Liver (tissue), 9 donors: Measurements from ENCODE around the gene FOXK2. TPM values are rescaled to one million over a fixed set of nuclear protein-coding genes. Genes with fewer than 3 reads are reported as not detected.

Experiments used
- DNase-seq: peaks from one replicate; pipeline ENCODE4 v3.0.0-alpha.2; 2017; ENCODE audit warnings: low spot score
- H3K27ac ChIP-seq, 2 donors: one replicate each; pipeline ENCODE4 v1.7.0; 2013; ENCODE audit warnings: inconsistent platforms in 2 of 2, low read length in 2 of 2, control low read depth in 1 of 2, low read depth in 1 of 2, mild to moderate bottlenecking in 1 of 2
- H3K27me3 ChIP-seq, 4 donors: one replicate each; pipeline versions ENCODE4 v1.6.1 to v1.7.0; 2013; ENCODE audit warnings: low read length in 3 of 4, inconsistent platforms in 1 of 4, mild to moderate bottlenecking in 1 of 4, moderate library complexity in 1 of 4; ENCODE audit not compliant: control insufficient read depth in 4 of 4, insufficient read depth in 4 of 4
- H3K36me3 ChIP-seq, 4 donors: one replicate each; pipeline versions ENCODE4 v1.6.1 to v1.7.0; 2013; ENCODE audit warnings: low read length in 3 of 4, mild to moderate bottlenecking in 3 of 4, low read depth in 1 of 4, moderate library complexity in 1 of 4; ENCODE audit not compliant: control insufficient read depth in 4 of 4, insufficient read depth in 3 of 4
- H3K4me1 ChIP-seq, 4 donors: one replicate each; pipeline versions ENCODE4 v1.6.1 to v1.7.0; 2013; ENCODE audit warnings: low read length in 3 of 4, mild to moderate bottlenecking in 3 of 4, moderate library complexity in 1 of 4; ENCODE audit not compliant: control insufficient read depth in 4 of 4, insufficient read depth in 4 of 4
- H3K4me3 ChIP-seq, 3 donors: one replicate each; pipeline versions ENCODE4 v1.6.1 to v1.7.0; 2013; ENCODE audit warnings: low read length in 3 of 3, control low read depth in 1 of 3, low read depth in 1 of 3, mild to moderate bottlenecking in 1 of 3
- H3K9ac ChIP-seq, 2 donors: one replicate each; pipeline ENCODE4 v1.7.0; 2013; ENCODE audit warnings: low read length in 2 of 2, mild to moderate bottlenecking in 2 of 2, moderate library complexity in 2 of 2, control low read depth in 1 of 2, low read depth in 1 of 2
- H3K9me3 ChIP-seq, 4 donors: one replicate each; pipeline versions ENCODE4 v1.6.1 to v1.7.0; 2013; ENCODE audit warnings: low read length in 3 of 4; ENCODE audit not compliant: control insufficient read depth in 4 of 4
- EGR1 ChIP-seq, 2 donors: IDR thresholded peaks; 2 replicates each; pipeline ENCODE4 v1.6.1; 2016 to 2018; ENCODE audit warnings: antibody characterized with exemption in 2 of 2, low read depth in 2 of 2
- FOXA1 ChIP-seq: IDR thresholded peaks from 2 replicates; pipeline ENCODE4 v1.6.1; 2016; ENCODE audit warnings: antibody characterized with exemption
- FOXA2 ChIP-seq: IDR thresholded peaks from 2 replicates; pipeline ENCODE4 v1.6.1; 2016; ENCODE audit warnings: antibody characterized with exemption
- GABPA ChIP-seq, 2 donors: IDR thresholded peaks in 1 of 2; conservative IDR thresholded peaks in 1 of 2; 2 replicates each; pipeline ENCODE4 v1.6.1; 2016; ENCODE audit warnings: antibody characterized with exemption in 2 of 2, mild to moderate bottlenecking in 1 of 2, moderate library complexity in 1 of 2
- HNF4A ChIP-seq, 2 donors: conservative IDR thresholded peaks; 2 replicates each; pipeline ENCODE4 v1.6.1; 2016; ENCODE audit warnings: antibody characterized with exemption in 2 of 2, mild to moderate bottlenecking in 2 of 2
- JUND ChIP-seq, 2 donors: IDR thresholded peaks; 2 replicates each; pipeline ENCODE4 v1.6.1; 2016; ENCODE audit warnings: antibody characterized with exemption in 2 of 2
- NR2F2 ChIP-seq: IDR thresholded peaks from 2 replicates; pipeline ENCODE4 v1.6.1; 2016; ENCODE audit warnings: antibody characterized with exemption
- RAD21 ChIP-seq, 2 donors: IDR thresholded peaks; 2 replicates each; pipeline ENCODE4 v1.6.1; 2016; ENCODE audit warnings: antibody characterized with exemption in 2 of 2, mild to moderate bottlenecking in 2 of 2
- RXRA ChIP-seq, 2 donors: IDR thresholded peaks; 2 replicates each; pipeline ENCODE4 v1.6.1; 2017 to 2018; ENCODE audit warnings: antibody characterized with exemption in 2 of 2, mild to moderate bottlenecking in 1 of 2
- SP1 ChIP-seq: IDR thresholded peaks from 2 replicates; pipeline ENCODE4 v1.6.1; 2018; ENCODE audit warnings: antibody characterized with exemption, mild to moderate bottlenecking
- TAF1 ChIP-seq: conservative IDR thresholded peaks from 2 replicates; pipeline ENCODE4 v1.6.1; 2016; ENCODE audit warnings: antibody characterized with exemption, mild to moderate bottlenecking
- WGBS: extraction: QIAGEN DNeasy Blood & Tissue Kit; methylation state at CpG from one replicate; pipeline ENCODE4 v1.1.7; 2013; 5-methylcytosine and 5-hydroxymethylcytosine counted together
- polyA plus RNA-seq, 2 donors: library from polyadenylated mRNA; stranded (reverse) in 1 of 2; unstranded in 1 of 2; fragments of 200-250 nt in 1 of 2; fragments of >200 nt in 1 of 2; fragmentation: Nextera tagmentation in 1 of 2; extraction: Ambion mirVana in 1 of 2; gene quantifications; one replicate each; pipeline versions ENCODE4 v1.2.1 to v1.2.3, GENCODE V29; 2013 to 2015
- total RNA-seq, 2 donors: library from RNA; depleted of rRNA; stranded (reverse); fragments of >200 nt; gene quantifications; one replicate each; pipeline ENCODE4 v1.2.3, GENCODE V29; 2014
- TF ChIP-seq, protein P1 (sequence below): IDR thresholded peaks from 2 replicates; pipeline ENCODE4 v1.6.1; 2016; ENCODE audit warnings: antibody characterized with exemption, mild to moderate bottlenecking
- TF ChIP-seq, protein P2 (sequence below): IDR thresholded peaks from 2 replicates; pipeline ENCODE4 v1.6.1; 2016; ENCODE audit warnings: antibody characterized with exemption
- TF ChIP-seq, protein P3 (sequence below): IDR thresholded peaks from 2 replicates; pipeline ENCODE4 v1.6.1; 2016; ENCODE audit warnings: antibody characterized with exemption
- TF ChIP-seq, protein P4 (sequence below): fragments of 150-350 bp; IDR thresholded peaks from 2 replicates; pipeline ENCODE4 v1.5.1; 2017; ENCODE audit warnings: improper control_type of control experiment, low read depth, low read length; ENCODE audit not compliant: missing input control
- TF ChIP-seq, protein P5 (sequence below): IDR thresholded peaks from 2 replicates; pipeline ENCODE4 v1.6.1; 2016; ENCODE audit warnings: antibody characterized with exemption
- donor health status: healthy.
- donor health status: healthy.
- donor health status: healthy.
- donor health status: healthy.
- donor health status: healthy.

Gene FOXK2
- total and polyA plus RNA-seq, 4 donors = 3.1 to 16.2 (median 10.8) TPM

DNA sequence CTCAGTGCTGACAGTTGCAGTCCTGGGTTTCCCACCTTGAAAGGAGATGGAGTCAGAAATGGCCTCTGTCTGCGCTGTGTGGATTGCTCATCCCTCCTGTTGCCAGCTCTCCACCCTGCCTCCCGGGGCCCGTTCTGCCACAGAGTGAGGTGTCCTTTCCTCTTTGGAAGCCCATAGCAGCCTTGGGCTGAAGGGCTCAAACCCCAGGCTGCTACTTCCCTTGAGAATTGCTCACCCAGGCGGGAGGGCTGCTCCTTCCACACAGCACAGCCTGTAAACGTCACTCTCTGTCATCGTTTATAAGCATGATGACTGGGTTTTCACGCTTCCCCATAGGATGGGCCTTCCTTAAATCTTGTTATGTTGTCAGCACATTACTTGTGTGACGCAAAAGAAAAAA, 62.7 kb downstream of the FOXK2 start:
- Histone ChIP-seq H3K36me3 (peaks cover 4 to 33% (median 14%) of the 10 kb centered on the region in 4 donors), H3K9me3 (no peaks in the 10 kb centered on the region), H3K27me3 (no peaks in the 10 kb centered on the region), H3K4me1 (peaks cover 0 to 5% (median under 1%) of the 10 kb centered on the region in 4 donors), H3K9ac (no peak overlapping the region), H3K4me3 (no peak overlapping the region), H3K27ac (no peak overlapping the region)
- TF ChIP-seq, protein P1, sequence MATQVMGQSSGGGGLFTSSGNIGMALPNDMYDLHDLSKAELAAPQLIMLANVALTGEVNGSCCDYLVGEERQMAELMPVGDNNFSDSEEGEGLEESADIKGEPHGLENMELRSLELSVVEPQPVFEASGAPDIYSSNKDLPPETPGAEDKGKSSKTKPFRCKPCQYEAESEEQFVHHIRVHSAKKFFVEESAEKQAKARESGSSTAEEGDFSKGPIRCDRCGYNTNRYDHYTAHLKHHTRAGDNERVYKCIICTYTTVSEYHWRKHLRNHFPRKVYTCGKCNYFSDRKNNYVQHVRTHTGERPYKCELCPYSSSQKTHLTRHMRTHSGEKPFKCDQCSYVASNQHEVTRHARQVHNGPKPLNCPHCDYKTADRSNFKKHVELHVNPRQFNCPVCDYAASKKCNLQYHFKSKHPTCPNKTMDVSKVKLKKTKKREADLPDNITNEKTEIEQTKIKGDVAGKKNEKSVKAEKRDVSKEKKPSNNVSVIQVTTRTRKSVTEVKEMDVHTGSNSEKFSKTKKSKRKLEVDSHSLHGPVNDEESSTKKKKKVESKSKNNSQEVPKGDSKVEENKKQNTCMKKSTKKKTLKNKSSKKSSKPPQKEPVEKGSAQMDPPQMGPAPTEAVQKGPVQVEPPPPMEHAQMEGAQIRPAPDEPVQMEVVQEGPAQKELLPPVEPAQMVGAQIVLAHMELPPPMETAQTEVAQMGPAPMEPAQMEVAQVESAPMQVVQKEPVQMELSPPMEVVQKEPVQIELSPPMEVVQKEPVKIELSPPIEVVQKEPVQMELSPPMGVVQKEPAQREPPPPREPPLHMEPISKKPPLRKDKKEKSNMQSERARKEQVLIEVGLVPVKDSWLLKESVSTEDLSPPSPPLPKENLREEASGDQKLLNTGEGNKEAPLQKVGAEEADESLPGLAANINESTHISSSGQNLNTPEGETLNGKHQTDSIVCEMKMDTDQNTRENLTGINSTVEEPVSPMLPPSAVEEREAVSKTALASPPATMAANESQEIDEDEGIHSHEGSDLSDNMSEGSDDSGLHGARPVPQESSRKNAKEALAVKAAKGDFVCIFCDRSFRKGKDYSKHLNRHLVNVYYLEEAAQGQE = no peak
- no peak for TF ChIP-seq RXRA (IDR thresholded peaks at IDR 0.05)
- TF ChIP-seq FOXA2 = no peak
- no peak for TF ChIP-seq FOXA1
- no peak for TF ChIP-seq TAF1
- TF ChIP-seq, protein P2, sequence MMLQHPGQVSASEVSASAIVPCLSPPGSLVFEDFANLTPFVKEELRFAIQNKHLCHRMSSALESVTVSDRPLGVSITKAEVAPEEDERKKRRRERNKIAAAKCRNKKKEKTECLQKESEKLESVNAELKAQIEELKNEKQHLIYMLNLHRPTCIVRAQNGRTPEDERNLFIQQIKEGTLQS = no peak
- TF ChIP-seq, protein P3, sequence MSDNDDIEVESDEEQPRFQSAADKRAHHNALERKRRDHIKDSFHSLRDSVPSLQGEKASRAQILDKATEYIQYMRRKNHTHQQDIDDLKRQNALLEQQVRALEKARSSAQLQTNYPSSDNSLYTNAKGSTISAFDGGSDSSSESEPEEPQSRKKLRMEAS = no peak
- TF ChIP-seq JUND (IDR thresholded peaks at IDR 0.05) = no peak
- no peak for TF ChIP-seq EGR1 (IDR thresholded peaks at IDR 0.05; ENCODE audit: low read depth in 2 of 2)
- TF ChIP-seq HNF4A (conservative IDR thresholded peaks at IDR 0.05) = no peak
- TF ChIP-seq RAD21 (IDR thresholded peaks at IDR 0.05) = no peak
- no peak for TF ChIP-seq SP1
- no peak for DNase-seq
- 95% methylated on average over 8 of the region's 8 CpGs for WGBS

DNA sequence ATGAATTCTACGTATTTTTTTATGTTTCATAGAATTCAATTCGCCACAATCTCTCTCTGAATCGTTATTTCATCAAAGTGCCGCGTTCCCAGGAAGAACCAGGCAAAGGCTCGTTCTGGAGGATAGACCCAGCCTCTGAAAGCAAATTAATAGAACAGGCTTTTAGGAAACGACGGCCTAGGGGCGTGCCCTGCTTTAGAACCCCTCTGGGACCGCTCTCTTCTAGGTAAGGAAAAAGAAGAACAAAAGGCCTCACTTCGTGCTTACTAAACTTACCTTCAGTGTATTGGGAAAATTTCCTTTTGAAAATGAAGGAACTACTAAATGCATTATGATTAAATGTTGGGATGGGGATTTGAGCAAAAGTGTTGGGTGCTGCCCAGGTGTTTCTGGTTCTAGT, 63.2 kb downstream of the FOXK2 start:
- DNase-seq = no peak
- 96% methylated on average over 11 of the region's 11 CpGs for WGBS
- H3K9ac ChIP-seq = no peak overlapping the region
- no peak overlapping the region for H3K4me3 ChIP-seq
- H3K9me3 ChIP-seq = no peaks in the 10 kb centered on the region
- H3K27me3 ChIP-seq = no peaks in the 10 kb centered on the region
- peaks cover 0 to 5% (median under 1%) of the 10 kb centered on the region in 4 donors for H3K4me1 ChIP-seq
- TF ChIP-seq, protein P1 = no peak
- TF ChIP-seq SP1 (no peak), TAF1 (no peak), GABPA (IDR thresholded peaks at IDR 0.05 in 1 of 2, conservative IDR thresholded peaks at IDR 0.05 in 1 of 2) (no peak), EGR1 (IDR thresholded peaks at IDR 0.05; ENCODE audit: low read depth in 2 of 2) (no peak), RXRA (IDR thresholded peaks at IDR 0.05) (no peak), FOXA1 (no peak), NR2F2 (no peak), RAD21 (IDR thresholded peaks at IDR 0.05) (no peak)
- TF ChIP-seq, protein P4, sequence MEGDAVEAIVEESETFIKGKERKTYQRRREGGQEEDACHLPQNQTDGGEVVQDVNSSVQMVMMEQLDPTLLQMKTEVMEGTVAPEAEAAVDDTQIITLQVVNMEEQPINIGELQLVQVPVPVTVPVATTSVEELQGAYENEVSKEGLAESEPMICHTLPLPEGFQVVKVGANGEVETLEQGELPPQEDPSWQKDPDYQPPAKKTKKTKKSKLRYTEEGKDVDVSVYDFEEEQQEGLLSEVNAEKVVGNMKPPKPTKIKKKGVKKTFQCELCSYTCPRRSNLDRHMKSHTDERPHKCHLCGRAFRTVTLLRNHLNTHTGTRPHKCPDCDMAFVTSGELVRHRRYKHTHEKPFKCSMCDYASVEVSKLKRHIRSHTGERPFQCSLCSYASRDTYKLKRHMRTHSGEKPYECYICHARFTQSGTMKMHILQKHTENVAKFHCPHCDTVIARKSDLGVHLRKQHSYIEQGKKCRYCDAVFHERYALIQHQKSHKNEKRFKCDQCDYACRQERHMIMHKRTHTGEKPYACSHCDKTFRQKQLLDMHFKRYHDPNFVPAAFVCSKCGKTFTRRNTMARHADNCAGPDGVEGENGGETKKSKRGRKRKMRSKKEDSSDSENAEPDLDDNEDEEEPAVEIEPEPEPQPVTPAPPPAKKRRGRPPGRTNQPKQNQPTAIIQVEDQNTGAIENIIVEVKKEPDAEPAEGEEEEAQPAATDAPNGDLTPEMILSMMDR = no peak
- TF ChIP-seq, protein P5, sequence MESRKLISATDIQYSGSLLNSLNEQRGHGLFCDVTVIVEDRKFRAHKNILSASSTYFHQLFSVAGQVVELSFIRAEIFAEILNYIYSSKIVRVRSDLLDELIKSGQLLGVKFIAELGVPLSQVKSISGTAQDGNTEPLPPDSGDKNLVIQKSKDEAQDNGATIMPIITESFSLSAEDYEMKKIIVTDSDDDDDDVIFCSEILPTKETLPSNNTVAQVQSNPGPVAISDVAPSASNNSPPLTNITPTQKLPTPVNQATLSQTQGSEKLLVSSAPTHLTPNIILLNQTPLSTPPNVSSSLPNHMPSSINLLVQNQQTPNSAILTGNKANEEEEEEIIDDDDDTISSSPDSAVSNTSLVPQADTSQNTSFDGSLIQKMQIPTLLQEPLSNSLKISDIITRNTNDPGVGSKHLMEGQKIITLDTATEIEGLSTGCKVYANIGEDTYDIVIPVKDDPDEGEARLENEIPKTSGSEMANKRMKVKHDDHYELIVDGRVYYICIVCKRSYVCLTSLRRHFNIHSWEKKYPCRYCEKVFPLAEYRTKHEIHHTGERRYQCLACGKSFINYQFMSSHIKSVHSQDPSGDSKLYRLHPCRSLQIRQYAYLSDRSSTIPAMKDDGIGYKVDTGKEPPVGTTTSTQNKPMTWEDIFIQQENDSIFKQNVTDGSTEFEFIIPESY = no peak
- peaks cover 6 to 36% (median 16%) of the 10 kb centered on the region in 4 donors for H3K36me3 ChIP-seq
- no peak overlapping the region for H3K27ac ChIP-seq
